ENCODE data around the gene WDFY4.

DNA sequence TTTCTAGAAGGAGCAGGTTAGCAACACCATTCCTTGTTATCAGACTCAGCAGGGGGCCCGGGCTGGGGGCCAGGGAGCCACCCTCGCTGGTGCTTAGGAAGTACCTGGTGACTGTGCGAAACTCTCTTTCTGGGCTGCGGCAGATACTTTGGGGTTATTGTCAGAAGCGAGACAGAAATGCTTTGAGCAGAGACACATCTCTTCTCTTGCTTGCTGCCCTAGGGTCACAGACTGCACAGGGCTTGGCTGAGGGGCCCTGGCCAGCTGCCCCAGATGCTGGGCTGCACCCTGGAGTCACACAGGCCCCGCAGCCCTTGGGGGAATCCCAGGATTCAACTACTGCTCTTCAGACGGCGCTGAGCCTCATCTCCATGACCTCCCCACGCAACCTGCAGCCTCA is 91.9 kb downstream of the WDFY4 start:
- TF ChIP-seq POLR2AphosphoS5 (IDR thresholded peaks at IDR 0.05; ENCODE audit: low read depth, low read length) (no peak), SIN3A (IDR thresholded peaks at IDR 0.05; ENCODE audit: borderline replicate concordance, low read depth, low read length) (no peak), USF2 (IDR thresholded peaks at IDR 0.05; ENCODE audit: borderline replicate concordance, low read depth, low read length) (no peak), CTCF (IDR thresholded peaks at IDR 0.05) (no peak)
